NCI-H1417 treated with DMSO at 0.1 percent for 48 hours (cell line): ENCODE results near the gene NAXE.
"Not testable (repeated sequence)": the region's sequence is repeated elsewhere in the genome, so short reads cannot be mapped to it uniquely, and the experiment has no call there.

Source experiments
- DNase-seq: peaks from one replicate; lab custom pipeline; 2025; lab: John Stamatoyannopoulos, UW

NAXE gene

DNA sequence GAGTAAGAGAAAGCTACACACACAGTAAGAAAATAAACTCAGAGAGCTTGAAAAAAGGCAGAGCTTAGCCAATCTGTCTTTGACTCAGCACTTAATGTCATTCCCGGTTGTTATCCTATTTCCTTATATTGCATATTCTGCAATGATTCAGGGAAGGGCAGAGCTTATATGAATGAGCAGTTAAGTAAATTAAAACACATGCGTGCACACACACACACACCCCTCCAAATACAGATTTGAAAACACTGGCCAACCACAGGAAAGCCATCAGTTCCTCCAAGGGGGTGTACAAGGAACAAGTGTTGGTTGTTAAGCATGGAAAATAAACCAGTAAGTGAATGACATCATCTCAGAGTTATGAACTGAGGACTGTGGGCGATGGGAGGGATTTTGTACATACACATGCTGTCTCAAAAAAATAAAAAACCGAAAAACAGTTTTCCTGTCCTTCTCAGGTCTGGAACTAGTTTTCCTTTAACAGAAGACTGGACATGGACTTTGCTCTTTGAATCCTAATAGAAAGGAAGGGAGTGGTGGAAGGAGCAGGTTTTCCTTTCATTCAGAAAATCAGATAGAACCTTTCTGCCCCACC lies 20.2 kb upstream of the NAXE start:
- no peak for DNase-seq

GRCh38 chr1:156571919-156572662 lies 19.5 kb upstream of the NAXE start, which contains the start of gene IQGAP3:
IQGAP3 (minus strand) TSS chr1:156572565; CDS start chr1:156572529, 36 bp downstream.
- DNase-seq, result peak; percentile 65

GRCh38 chr1:156572663-156573018 lies 18.9 kb upstream of the NAXE start:
- DNase-seq, result no peak

GRCh38 chr1:156574039-156574633 lies 17.4 kb upstream of the NAXE start:
- DNase-seq, result no peak

- no peak for DNase-seq
These were observed 14.0 kb upstream of the NAXE start for GRCh38 chr1:156577550-156577949.

- no peak for DNase-seq
These were observed 13.5 kb upstream of the NAXE start for GRCh38 chr1:156578055-156578454.

GRCh38 chr1:156579472-156579871 lies 12.1 kb upstream of the NAXE start, which contains the start of gene TTC24:
TTC24 (plus strand) TSS chr1:156579723; CDS start chr1:156581365, 1,642 bp downstream.
- DNase-seq, result no peak

- DNase-seq, result no peak
These were observed 9.8 kb upstream of the NAXE start for GRCh38 chr1:156581661-156582387.

DNA sequence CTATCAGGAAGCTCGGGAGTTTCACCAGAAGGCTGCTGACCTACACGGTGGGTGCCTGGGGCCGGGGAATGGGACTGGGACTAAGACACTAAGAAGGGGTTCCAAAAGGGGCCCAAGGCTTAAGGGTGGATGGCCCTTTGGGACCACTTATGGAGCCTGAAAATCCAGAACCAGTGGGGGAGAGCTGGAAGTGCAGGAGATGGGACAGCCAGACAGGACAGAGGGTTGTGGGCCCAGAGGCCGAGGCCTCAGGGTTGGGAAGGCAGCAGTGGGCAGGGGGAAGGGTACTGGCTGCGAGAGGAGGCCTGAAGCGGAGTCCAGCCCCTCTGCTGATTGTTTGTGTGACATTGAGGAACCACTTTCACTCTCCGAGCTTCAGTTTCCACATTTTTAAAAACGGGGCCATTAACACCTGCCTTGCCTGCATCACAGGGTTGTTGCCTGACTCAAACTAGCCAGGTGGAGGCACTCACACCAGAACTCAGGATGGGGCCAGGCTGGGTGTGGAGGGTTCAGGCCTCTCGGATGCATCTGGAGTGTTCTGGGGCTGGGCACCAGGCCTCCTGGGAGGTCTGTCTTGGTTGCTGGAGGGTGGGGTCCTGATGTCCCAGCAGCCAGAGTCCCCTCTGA lies 9.1 kb upstream of the NAXE start:
- no peak for DNase-seq

DNA sequence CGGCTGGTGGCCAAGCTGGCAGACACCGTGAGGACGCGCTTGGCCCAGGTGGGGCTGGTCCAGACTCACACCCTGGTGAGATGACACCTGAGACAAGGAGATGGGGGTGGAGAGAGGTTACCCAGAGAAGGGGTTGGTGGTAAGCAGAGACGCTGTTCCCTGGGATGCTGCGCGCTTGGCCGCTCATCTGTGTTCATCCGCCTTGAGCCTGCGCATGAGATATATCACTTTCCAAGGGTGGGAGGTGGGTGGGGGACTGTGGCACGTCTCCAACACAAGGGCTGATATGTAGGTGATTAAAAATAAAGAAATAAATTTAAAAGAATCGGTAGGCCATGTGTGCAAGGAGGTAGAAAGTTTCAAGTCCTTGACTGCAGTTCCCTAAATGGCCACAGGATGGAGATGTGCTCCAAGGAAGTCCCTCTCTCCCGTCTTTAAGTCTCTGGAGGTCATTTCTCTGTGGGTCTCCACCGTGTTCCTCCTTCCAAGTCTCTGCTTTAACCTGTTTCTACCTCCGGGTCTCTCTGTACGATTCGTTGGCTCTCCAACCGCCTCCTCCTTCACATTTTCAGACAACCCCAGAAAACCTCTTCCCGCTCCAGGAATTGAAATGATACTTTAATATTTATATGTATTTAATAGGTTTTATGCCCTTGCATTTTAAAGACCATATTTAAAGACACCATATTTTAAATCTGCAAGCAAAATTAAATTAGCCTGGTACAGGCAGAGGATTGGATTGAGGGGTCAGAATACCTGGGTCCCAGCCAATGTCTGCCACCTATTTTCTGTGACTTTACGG lies 7.6 kb upstream of the NAXE start:
- peak; percentile 60 for DNase-seq

DNA sequence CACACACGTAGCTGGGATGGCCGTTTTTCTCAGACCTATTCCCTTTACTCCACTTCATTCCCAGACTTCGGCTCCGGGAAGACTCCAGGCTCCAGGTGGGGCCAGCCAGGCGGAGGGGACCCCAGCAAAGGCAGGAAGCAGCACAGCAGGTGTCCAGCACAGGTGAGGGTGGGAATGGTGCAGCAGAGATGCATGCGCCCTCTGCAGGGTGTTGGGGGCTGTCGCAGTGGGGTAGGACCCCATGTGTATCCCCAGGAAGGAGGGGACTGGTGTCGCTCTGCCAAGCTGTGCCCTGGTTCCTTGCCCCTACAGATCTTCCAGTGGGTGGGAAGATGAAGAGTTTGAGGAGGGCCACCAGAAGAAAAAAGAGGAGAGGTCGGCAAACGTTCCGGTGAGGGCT lies 6.8 kb upstream of the NAXE start:
- no peak for DNase-seq

DNA sequence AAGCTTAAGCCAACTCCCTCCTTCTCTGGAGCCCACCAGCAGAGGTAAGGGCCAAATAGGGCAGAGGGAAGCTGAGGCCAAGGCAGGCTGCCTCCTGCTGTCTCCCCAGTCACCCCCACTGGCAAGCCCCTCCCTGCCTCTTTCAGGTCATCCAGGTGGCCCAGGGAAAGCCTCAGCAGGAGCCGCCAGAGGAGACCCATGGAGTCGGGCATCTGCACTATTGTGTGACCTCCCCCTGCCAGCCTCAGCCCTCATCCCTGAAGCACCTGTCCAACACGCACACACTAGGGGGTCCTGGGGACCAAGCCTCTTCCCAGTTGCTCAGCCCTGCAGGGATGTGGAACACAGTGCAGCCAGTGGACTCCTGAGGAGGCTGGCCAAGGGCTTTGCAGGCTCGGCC lies 5.3 kb upstream of the NAXE start:
- no peak for DNase-seq

DNA sequence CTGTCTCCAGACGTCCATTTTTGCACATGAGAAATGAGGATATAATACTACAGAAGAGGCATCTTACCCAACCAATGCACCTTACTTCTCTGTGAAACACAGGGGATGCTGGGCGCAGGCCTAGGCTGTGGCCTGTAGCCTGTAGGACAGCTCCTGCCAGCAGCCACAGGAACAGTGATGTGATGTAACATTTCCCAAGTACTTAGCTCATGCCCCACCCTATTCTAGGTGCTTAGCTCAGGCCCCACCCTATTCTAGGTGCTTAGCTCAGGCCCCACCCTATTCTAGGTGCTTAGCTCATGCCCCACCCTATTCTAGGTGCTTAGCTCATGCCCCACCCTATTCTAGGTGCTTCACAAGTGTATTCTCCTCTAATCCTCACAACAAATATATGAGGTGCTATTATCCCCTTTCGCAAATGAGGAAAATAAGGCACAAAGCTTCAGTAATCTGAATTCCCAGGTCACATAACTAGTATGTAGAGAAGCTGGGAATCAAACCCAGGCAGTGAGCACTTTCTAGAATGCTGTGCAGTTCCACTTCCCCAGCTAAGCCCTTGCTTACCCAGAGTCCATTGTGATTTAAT lies 4.6 kb upstream of the NAXE start:
- DNase-seq, result no peak

- DNase-seq, result not testable (repeated sequence)
These were observed 3.6 kb upstream of the NAXE start for GRCh38 chr1:156587927-156588326.

GRCh38 chr1:156589546-156589945 lies 2.0 kb upstream of the NAXE start:
- DNase-seq, result no peak

- DNase-seq, result no peak
These were observed 1.0 kb upstream of the NAXE start for GRCh38 chr1:156590326-156591180.

DNA sequence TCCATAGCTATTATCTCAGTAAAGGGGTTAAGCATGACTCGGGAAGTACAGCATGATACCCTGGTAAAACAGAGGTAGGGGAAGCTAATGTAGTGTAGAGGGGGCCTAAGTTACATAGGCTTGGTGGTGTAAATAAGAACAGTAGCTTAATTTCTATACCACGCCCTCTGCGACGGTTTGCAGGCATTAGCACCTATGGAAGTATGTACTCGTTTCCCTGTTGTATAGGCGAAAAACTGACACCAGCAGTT lies 470 bp upstream of the NAXE start:
- DNase-seq, result no peak

DNA sequence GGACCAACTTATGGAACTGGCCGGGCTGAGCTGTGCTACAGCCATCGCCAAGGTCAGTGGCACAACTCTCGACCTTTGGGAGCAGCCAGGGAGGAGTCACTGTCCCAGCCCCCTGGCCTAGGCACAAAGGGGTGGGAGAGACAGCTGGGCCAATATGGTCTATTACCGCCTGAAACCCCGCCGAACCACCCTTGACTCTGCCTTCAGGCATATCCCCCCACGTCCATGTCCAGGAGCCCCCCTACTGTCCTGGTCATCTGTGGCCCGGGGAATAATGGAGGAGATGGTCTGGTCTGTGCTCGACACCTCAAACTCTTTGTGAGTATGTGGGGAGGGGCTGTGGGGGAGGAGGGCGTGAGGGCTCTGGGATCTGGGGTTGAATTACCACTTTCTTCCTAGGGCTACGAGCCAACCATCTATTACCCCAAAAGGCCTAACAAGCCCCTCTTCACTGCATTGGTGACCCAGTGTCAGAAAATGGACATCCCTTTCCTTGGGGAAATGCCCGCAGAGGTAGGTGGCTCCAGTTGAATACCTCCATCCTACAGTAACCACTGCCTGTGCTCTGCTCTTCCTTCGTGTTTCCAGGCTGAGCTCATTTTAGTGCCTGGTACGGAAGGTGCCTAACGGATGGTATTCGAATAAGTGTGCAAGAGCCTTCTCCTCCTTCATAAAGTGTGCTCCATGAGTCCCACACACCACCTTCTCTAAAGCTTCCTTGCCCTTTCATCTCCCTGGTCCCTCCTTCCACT lies 758 bp downstream of the NAXE start:
- no peak for DNase-seq

DNA sequence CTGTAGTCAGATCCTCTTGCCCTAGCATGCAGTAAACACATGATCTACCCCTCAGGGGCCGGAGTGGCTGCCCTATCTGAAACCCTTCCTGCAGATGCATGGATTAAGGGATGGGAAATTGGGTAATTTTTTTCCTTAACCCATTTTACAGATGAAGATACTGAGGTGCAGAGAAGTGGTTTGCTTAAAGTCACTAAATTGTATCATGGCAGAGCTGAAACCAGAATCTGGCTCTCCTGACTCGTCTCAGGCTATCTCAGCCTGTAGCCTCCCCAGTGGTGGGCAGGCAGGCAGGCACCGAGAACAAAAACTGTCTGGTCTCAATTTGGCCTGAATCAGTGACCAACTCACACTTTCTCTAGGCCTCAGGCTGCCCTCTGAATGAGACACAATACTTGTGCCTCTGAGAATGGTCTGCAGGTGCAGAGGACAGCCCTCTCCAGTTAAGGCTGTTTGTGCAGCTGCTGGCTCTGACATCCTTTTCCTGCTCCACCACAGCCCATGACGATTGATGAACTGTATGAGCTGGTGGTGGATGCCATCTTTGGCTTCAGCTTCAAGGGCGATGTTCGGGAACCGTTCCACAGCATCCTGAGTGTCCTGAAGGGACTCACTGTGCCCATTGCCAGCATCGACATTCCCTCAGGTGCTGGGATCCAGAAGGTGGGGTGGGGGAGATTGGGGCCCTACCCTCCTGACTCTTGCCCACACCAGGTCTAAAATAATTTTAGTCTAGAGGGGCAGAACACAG lies 1.5 kb downstream of the NAXE start:
- no peak for DNase-seq
